GM03348 (cell line): Measurements from ENCODE around the gene MINDY4.

Source experiments
- DNase-seq: peaks from one replicate; pipeline ENCODE4 v3.0.0; 2012; ENCODE audit warnings: low spot score

Gene MINDY4

GRCh38 chr7:30931929-30932540 is 160.8 kb downstream of the MINDY4 start:
- peak; percentile 5 for DNase-seq

DNA sequence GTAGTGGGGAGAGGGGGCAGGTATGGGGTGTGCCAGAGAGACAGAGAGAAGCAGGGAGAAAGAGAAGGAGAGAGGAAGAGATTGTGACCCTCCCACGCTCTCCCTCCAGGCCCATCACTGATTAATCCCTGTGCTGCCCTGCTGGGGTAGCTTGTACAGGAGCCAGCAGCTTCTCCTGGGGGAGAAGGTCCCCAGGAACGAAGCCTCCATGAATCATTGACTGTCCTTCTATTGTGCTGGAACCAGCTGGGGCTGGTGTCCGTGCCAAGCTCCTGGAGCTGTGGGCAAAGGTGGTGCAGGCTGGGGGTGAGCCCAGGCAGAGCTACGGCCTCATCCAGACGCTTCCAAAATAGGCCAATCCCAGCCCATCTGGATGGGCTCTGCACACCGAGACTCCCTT is 161.3 kb downstream of the MINDY4 start:
- DNase-seq, result peak; percentile 3

DNA sequence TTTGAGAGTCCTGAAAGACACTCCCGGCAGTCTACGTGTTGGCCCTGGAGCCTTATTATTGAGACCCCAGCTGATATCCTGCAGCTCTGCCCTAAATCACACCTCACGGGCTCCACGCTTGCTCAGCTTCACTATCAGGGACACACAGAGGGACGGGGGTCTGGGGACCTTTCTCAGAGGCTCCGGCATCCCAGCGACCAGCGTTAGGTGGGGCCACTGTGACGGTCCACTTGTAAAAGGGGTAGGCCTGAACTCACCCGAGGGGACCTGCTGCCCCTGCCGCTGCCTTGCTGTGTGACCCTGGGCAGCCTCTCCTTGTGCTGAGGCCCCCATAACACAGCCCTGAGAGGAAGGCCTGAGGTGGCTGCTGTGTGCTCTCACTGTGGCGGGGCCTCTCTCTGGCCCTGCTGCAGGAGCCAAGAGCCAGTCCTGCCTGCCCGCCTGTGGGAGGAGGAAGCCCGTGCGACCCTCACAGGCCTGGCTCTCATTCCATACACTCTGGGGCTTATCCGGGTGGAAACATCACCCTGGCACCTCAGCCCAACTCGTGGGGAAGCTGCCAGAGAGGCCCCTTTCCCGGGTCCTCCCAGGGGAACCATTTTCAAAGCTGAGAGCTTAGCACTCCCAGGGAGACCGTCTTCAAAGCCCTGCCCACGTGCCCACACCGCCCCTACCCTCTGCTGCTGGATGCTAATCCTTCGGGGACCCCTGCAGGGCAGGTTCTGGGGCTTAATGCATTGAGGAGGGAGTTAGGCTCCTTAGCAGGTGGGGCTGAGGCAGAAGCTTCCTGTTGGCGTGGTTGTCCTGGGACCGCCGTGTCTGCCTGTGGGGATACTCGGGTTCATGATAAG is 162.1 kb downstream of the MINDY4 start:
- DNase-seq, result peak; percentile 1

DNA sequence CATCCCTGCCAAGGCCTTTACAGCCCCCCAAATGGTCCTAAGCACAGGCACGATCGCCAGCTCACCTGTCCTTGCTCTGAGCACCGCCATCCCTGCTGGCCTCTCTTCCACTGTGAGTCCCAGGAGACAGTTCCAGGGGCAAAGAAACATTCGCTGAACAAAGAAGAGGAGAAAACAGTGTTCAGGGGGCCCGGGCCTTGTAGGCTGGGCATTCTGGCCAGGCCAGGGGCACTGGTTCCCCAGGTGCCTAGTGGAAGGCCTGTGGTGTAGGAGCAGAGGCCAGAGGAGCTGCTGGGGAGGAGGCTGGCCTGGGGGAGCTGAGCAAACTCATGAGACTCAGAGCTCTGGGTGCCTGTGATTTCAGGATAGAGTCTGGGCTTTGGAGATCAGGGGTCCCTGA is 163.0 kb downstream of the MINDY4 start:
- no peak for DNase-seq

- DNase-seq, result peak; percentile 2
Observed at GRCh38 chr7:30934732-30935568, 163.7 kb downstream of the MINDY4 start.

- DNase-seq, result no peak
Observed at GRCh38 chr7:30935569-30935877, 164.3 kb downstream of the MINDY4 start.

GRCh38 chr7:30936650-30937245 is 165.5 kb downstream of the MINDY4 start:
- peak; percentile 7 for DNase-seq

DNA sequence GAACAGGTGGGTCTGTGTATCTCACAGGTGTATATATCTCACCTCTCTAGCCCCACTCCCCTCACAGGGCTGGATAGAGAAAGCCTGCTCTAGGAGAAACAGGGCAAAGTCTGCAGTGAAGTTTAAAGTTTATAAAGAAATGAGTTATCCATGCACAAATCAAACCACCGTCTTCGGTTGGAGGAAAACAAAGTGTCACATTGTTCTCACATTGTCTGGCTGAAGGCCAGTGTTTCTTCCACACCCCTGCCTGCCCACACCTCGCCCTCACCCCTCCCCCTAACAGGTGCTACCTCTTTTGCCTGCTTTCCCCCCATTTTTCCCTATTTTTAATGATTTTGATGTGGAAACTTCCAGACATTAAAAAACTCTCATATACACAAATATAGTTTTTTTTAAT is 166.2 kb downstream of the MINDY4 start:
- DNase-seq, result no peak

DNA sequence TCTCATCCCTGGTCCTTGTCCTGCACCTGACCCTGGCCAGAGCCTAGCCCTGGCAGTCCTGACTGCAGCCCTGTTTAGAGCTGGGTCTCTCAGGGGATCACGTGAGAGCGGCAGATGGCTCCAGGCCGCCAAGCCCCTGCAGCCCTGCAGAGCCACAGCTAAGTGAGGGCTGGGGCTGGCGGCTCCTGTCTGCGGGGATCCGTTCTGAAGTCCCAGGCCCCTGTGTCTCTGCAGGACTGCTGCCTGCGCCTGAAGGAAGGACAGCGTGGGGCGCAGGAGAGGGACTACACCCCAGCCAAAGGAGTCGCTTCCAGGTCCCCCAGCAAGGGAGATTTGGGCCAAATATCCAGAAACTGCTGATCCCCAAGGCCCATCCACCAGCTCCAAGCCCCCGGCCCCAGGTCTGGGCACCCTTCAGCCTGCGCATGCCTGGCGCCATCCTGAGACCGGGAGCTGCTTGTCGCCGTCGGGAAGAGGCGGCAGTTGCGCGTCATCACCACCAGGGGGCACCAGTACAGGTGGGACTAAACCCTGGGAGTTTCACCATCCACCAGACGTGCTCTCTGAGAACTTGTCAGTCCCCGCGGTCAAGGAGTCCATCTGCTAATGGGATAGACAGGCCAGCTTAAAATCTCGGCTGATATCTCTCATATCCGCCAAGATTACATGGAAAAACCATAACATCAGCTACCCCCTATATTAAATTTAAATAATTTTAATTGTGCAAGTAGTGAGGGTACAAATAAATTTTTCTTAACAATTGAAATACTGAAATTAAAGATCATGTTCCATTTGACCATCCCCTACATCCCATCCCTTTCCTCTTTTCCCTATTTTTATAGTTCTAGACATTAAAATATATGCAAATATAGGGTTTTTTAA is 167.5 kb downstream of the MINDY4 start:
- DNase-seq, result peak; percentile 88

DNA sequence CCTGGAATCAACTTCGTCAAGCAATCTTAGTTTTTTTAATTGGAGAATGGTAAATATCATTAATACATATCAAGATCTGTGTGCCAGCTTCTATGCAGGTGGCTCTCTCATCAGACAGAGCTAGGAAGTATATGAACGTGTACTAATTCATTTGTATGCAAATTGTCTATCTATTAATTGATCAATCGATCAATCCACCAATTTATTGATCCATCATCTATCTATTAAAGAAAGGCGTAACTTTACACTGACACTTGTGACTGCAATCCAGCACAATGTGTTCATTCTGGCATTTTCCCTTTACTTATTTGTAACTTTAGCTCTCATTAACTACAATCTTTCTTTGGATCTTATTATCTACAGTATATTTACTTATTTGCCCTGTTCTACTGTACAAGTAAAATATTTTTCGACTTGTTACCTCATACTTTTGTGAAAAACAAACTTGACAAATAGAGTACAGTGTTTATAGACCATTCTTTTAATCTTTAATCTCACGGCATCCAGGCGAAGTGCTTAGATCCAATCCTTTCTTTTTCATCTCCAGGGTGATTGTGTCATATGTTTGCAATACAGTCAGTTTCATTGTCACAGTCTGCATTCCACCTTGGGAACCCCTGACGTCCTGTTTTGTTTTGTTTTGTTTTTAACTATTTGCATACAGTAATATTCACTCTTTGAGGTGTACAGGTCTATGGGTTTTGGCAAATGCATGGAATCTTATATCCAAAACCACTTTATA is 170.5 kb downstream of the MINDY4 start:
- no peak for DNase-seq
